HL-60/S4 treated with retinoic acid at 250 ng/mL for 4 days and 3 days (cell line): ENCODE data around the gene ABCD1.

ENCODE experiments used
- in situ Hi-C: fragments of 300-500 bp; cut with MboI; formaldehyde crosslinking; loops from 2 replicates; pipeline ENCODE4 v1.7.0; 2022; ENCODE audit warnings: low sequenced_read_pairs

The ABCD1 gene

GRCh38 chrX:153771415-153772315 lies 47.0 kb downstream of the ABCD1 start:
- in situ Hi-C loops: no loop called here

DNA sequence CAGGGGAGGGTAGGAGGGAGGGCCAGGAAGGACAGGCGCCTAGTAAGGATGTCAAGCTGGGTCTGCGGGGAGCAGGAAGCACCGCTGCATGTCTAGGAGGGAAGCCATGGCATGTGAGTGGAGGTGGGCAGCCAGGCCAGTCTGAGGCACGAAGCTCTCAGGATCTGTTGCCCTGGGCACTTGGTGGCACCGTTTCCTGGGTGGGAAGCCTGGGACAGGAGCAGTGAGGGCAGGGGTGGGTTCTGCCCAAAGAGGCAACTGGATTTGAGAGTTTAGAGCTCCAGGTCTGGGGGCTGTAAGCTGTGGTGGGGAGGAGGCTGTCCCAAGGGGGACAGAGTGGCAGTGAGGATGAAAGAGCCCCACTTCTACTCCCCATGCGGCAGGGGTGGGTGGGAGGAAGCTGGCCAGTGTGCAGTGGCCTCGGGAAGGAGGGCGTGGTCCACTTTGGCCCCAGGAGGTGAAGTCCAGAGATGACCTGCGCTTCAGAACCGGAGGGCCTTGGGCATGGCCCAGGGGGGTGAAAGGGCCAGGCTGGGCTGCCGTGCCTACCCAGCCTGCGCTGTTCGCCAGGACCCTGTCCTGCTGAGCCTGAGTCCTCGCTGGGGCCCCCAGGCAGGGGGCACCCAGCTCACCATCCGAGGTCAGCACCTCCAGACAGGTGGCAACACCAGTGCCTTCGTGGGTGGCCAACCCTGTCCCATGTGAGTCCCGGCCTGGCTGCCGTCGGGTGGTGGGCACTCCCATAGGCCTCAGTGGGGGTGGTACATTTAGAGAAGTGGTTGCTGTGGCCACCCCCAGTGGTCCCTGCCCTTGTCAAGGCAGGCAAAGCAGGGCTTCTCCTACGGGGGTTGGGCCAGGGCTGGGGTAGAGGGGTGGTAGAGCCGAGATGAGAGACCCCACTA lies 47.9 kb downstream of the ABCD1 start:
- in situ Hi-C loops: no loop called here

- in situ Hi-C loops: no loop called here
These were observed 48.6 kb downstream of the ABCD1 start for GRCh38 chrX:153773218-153773611.

GRCh38 chrX:153773741-153774575 lies 49.3 kb downstream of the ABCD1 start:
- in situ Hi-C loops: no loop called here

GRCh38 chrX:153774576-153775292 lies 50.1 kb downstream of the ABCD1 start:
- in situ Hi-C loops: no loop called here

- in situ Hi-C loops: no loop called here
These were observed 50.9 kb downstream of the ABCD1 start for GRCh38 chrX:153775293-153776119.

DNA sequence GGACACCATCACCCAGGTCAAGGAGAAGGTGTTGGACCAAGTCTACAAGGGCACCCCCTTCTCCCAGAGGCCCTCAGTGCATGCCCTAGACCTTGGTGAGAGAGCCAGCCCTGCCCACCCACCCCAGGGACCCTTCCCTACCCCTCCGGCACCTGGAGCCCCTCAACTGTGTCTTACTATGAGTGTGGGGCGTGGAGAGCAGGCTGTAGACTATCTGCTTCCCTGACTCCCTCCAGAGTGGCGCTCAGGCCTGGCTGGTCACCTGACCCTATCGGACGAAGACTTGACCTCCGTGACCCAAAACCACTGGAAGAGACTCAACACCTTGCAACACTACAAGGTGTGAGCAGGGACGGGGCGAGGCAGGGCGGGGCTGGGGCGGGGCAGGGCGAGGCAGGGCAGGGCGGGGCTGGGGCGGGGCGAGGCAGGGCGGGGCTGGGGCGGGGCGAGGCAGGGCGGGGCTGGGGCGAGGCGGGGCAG lies 51.5 kb downstream of the ABCD1 start:
- in situ Hi-C loops: no loop called here

DNA sequence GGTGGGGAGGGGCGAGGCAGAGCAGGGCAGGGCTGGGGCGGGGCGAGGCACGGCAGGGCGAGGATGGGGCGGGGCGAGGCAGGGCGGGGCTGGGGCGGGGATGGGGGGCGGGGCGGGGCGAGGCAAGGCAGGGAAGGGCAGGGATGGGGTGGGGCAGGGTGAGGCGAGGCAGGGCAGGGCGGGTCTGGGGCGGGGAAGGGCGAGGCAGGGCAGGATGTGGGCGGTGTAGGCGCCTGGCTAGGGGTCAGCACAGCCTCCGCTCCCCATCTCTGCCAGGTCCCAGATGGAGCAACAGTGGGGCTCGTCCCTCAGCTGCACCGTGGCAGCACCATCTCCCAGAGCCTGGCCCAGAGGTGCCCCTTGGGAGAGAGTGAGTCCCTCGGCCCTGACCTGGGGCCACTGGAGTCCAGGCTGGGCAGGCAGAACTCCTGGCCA lies 52.0 kb downstream of the ABCD1 start:
- in situ Hi-C loops: no loop called here

GRCh38 chrX:153777261-153778090 lies 52.8 kb downstream of the ABCD1 start:
- in situ Hi-C loops: no loop called here

DNA sequence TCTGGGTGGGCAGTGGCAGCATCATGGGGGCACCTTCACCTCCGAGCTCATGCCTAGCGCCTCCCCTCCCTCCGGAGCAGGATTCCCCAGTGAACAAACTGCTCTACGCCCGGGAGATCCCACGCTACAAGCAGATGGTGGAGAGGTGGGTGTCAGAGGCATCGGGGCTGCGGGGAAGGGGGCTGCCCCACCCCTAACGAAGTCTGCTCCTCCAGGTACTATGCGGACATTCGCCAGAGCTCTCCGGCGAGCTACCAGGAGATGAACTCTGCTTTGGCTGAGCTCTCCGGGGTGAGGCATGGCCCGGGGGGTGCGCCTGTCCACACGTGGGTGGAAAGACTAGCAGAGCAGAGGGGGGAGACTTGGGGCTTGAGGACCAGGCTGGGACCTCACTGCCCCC lies 53.5 kb downstream of the ABCD1 start:
- in situ Hi-C loops: no loop called here

- in situ Hi-C loops: no loop called here
These were observed 54.0 kb downstream of the ABCD1 start for GRCh38 chrX:153778684-153779101.

- in situ Hi-C loops: no loop called here
These were observed 55.4 kb downstream of the ABCD1 start for GRCh38 chrX:153779891-153780677.

- in situ Hi-C loops: no loop called here
These were observed 56.2 kb downstream of the ABCD1 start, which contains the start of gene SRPK3 for GRCh38 chrX:153780678-153781427. Gene SRPK3, plus strand, starts transcription at chrX:153781041. Its CDS starts 46 bp downstream, at chrX:153781087.

DNA sequence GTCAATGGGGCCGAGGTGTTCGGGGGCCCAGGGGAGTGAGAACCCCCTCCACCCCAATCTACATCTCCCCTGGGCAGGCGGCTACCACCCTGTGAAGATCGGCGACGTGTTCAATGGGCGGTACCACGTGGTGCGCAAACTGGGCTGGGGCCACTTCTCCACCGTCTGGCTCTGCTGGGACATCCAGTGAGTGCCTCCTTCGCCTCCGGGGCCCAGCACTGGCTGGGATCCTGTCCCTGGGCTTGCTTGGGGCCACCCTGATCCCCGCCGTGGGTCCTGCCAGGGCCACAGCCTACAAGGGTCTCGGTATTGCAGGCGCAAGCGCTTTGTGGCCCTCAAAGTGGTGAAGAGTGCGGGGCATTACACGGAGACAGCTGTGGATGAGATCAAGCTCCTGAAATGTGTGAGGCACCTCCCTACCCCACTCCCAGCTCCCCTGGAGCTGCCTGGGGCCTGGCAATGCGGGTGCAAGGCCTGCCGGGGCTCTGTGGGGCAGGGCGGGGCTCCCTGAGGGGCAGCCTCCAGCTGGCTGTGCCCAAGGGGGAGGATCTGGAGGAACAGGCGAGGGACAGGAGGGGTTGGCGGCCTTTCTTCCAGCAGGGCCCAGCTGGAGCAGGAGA lies 56.9 kb downstream of the ABCD1 start:
- in situ Hi-C loops: no loop called here

GRCh38 chrX:153782313-153782712 lies 57.7 kb downstream of the ABCD1 start:
- in situ Hi-C loops: no loop called here

- in situ Hi-C loops: no loop called here
These were observed 58.2 kb downstream of the ABCD1 start for GRCh38 chrX:153782871-153783270.
